Activated T-helper 9 cell treated with anti-CD3 and anti-CD28 coated beads, Interleukin-2, amount 50 U/mL, for 16 hours (primary cell): ENCODE measurements around the gene MYBPH.

ENCODE experiments used
- DNase-seq: peaks from one replicate; pipeline ENCODE4 v3.0.0-alpha.2; 2020; ENCODE audit warnings: low read depth

The MYBPH gene

DNA sequence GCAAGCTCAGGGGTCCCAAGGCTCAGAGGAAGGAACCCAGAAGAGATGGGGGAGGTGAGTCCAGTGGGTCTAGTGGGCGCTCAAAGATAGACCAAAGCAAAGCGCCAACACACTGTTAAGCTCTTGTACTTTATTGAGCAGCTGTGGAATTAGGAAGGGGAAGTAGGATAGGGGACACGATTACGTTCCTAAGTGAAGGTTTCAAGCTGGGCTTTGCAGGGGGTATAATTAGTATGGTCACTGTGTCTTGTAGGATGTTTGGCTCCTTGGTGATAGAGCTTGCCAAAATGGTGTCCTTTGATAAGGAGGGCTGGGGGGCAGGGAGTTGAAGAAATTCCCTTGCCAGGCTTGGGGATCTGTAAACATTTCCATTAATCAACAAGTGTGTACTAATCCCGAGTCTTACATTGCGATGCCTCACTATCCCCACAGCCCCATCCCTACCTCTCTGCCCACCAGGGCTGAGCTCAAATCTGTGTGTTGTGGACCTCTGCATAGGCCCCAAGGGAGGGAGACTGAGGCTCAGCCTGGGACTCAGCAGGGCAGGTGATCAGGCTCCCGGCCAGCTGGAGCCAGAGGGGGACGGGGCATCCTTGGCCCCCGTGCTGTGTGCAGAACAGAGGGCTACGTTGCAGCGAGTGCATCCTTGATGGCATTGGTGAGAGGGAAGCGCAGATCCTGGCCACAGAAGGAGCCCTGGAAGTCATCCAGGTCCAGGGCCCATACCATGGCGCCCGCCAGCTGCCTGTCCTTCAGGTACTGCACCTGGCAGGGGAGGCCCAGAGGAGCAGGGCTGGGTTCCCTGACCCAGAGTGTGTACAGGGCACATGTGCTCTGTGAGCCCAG is 3.4 kb upstream of the MYBPH start:
- DNase-seq: no peak

DNA sequence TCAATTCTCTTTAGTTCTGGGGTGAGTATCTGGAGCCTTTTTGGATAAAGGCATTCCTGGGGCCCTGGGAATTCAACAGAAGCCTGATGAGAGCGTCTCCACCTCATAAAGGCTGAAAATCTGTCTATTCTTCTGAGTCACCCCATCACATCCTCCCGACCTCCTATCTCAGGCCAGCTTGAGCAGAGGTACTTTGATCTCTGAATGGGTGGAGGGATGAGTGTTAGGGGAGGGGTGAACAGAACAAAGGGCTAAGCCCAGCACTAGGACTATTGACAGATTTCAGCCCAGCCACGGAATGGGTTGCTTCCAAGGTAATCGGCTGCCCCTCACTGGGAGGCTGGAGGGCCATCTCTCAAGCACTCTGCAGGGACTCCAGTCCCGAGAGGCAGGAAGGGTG is 2.5 kb upstream of the MYBPH start:
- no peak for DNase-seq

DNA sequence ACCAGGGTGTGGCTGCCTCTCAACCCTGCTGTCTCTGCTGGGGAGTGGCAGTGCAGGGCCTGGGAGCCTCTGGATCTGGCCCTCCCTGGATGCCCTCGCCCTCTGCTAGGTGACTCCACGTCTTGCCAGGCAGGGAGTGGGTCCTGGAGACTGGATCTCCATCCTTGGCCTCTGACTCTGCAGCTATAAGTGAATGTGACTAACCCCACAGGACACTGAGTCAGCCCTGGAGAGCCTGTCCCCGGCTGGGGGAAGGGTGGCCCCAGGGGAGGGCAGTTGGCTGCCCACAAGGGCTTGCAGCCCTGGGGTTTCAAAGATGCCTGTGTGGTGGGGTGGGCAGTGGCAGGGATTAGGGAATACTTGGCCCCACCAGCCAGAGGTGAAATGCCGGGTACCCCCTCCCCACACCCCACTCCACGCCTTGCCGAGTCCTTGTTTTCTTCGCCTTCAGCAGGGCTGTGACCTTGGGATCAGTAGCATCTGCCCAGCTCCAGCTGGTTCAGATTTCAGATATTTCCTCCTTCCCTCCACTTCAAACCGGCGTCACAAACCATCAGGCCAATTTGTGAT is 1.9 kb upstream of the MYBPH start:
- DNase-seq: no peak

GRCh38 chr1:203177036-203177405 is 1.4 kb upstream of the MYBPH start:
- no peak for DNase-seq

DNA sequence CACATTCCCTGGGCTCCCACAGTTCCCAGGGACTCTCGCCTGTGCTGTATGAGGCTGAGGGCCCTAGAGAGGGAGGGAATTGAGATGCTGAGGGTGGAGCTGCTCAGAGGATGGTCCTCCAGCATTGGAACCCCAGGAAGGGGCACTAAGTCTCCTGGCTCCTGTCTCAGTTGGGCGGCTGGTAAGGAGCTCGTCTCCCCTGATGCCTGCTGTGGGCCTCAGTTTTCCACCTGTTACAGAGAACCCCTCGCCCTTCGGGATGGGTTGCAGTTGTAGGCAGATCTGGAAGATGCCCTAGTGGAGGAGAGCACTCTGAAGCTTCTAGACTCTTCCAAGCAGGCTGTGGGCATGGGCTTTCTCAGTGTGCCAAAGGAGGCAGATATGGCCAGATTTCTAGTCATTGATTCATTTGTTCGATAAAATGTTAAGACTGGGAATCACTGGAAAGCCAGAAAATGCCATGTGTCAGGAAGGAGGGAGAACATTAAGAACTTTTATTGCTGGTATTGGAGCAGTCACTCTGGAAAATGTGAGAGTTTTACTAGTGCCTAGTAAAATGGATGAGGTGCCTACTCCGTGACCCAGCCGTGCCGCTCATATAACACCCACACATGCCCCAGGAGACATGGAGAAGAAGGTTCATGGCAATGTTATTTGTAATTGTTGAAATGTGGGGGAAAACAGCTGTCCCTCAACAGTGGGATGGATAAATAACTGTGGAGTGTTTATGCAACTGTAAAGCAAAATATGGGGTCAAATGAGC is 828 bp upstream of the MYBPH start:
- no peak for DNase-seq

GRCh38 chr1:203175827-203176241 is 208 bp upstream of the MYBPH start:
- no peak for DNase-seq

GRCh38 chr1:203174324-203174985 is 1.2 kb downstream of the MYBPH start:
- no peak for DNase-seq

GRCh38 chr1:203173566-203173965 is 2.1 kb downstream of the MYBPH start:
- DNase-seq: no peak

GRCh38 chr1:203173011-203173555 is 2.5 kb downstream of the MYBPH start:
- DNase-seq: no peak

GRCh38 chr1:203172184-203173010 is 3.2 kb downstream of the MYBPH start:
- peak; percentile 9 for DNase-seq

DNA sequence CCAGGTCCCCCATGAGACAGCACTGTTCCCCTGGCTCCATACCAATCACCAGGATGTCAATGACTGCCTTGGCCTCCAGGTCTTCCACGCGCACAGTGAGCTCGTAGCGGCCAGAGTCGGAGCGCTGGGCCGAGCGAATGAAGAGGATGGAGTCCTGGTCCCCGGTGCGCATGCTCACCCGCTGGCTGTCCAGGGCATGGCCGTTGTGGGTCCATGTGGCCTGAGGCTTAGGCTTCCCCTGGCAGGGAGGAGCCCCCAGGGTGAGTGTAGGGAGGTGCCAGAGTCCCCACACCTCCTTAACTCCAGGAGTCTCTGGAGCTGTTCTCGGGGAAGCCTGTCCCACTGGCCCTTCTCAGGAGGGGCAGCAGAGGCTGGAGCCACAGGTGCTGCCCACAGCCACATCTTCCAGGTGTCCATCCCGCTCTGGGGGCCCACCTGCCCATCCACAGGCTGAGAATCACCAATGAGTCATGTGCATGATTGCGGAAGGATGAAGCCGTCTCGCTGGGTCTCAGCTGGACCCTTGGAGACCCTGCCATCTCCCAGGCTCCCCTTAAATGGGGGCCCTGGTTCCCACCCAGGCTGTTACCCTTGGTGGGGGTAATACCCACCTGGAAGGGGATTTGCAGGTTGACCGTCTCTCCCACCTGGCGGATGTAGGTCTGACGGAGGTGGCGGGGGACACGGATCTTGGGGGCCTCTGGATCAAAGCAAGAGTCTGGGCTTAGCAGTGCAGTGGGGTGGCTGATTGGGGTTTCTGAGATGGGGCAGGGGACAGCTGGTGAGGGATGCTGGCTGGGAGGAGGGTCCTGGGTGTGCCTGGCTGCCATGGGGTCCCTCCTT is 4.1 kb downstream of the MYBPH start:
- no peak for DNase-seq

DNA sequence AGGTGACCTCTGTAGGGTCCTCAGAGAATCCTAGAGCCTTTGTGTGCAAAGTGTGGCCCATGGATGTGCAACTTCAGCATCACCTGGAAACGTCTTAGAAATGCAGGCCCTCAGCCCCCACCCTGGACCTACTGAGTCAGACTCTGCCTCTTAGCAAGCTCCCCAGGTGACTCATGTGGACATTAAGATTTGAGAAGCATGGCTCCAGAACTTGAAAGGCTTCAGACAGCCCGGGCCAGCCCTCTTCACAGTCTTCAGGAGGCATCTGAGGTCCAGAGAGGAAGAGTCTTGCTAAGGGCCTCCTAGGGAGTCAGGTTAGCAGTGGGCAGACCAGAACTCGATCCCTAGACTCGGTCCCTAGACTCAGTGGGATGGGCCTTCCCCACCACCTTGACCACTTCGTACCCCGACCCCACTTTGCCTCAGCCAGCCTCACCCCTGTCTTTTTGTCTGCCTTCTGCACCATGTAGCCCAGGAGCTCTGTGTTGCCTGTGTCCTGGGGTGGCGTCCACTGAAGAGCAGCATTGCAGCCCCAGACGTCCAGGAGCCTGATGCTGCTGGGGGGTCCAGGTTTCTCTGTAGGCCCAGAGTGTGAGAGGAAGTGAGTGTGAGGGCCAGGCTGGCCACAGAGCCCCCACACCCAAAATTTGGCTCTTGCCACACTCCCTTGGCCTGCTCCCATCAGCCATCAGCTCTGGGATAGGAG is 4.8 kb downstream of the MYBPH start:
- DNase-seq: no peak

DNA sequence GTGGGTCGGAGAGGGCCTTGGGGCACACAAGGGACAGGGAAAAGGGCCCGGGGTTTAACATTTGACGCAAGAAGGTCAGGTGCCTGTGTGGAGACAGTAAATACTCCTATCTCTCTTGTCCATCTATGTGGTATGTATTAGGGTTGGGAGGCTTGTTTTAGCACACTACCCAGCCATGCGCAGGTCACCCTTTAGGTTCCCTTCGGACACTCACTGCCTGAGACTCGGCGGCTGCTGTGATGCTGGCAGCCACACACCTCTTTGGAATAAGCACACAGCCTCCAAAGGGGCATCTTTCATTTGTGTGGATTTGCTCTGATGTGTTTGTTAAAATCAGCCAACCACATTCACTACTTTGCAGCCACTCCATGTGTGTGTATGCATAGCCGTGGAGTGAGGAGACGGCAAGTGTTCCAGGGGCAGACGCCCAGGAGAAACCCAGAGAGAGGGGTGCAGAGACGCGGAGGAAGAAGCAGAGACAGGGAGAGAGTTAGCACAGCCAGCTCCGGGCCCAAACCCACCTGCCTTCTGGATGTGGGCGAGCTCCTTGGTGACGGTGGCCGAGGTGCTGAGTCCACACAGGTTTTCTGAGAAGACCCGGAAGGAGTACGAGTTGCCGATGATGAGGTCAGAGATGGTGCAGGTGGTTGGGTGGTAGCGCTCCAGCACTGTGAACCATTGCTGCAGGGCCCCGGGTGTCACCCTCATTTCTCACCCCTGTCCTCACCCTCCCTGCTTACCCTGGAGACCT is 5.7 kb downstream of the MYBPH start:
- no peak for DNase-seq

GRCh38 chr1:203168991-203169390 is 6.6 kb downstream of the MYBPH start:
- DNase-seq: no peak

GRCh38 chr1:203168256-203168786 is 7.3 kb downstream of the MYBPH start:
- DNase-seq: no peak

DNA sequence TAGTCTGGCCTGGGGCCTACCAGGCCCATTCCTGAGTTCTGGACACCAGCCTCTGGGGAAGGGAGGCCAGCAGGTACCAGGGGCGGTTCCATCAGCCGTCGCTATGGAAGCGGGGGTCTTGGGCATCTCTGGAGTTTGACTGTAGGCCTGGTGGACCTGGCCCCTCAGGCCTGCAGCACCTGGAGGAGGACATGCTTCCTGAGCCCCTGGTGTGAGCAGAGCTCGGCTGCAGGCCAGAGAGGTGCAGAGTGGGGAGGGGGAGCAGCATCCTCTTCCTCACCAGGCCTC is 7.8 kb downstream of the MYBPH start:
- DNase-seq: no peak

DNA sequence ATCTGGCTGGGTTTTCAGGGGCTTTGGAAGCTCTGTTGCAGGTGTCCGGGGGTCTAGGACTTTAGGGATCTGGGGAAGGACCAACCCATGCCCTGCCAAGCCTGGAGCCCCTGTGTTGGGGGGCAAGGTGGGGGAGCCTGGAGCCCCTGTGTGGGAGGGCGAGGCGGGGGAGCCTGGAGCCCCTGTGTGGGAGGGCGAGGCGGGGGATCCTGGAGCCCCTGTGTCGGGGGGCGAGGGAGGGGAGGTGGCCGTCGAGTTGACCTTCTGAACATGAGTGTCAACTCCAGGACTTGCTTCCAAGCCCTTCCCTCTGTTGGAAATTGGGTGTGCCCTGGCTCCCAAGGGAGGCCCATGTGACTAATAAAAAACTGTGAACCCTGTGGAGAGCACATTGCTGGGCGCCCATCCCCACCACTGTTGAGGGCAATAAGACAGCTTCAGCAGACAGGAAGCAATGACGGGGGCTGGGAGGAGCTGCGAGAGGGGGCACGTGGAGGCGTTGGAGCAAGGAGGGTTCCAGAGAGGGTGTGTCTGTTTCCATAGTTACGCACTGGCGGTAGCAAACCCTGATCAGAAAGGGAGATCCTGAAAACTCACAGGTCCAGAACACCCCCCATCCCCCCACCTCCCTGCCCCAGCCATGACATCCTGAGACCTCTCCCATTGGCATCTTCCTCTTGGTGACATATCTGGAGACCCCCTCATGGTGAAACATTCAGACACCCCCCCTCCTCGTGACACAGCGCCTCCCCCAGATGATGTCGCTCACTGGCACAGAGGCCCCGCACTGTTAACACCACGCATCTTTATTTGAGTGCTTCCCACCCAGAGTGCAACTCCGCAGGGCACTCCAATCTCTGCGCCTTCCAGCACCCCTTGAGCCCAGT is 8.4 kb downstream of the MYBPH start:
- DNase-seq: no peak
